ENCODE data around the gene TMEM184C.

DNA sequence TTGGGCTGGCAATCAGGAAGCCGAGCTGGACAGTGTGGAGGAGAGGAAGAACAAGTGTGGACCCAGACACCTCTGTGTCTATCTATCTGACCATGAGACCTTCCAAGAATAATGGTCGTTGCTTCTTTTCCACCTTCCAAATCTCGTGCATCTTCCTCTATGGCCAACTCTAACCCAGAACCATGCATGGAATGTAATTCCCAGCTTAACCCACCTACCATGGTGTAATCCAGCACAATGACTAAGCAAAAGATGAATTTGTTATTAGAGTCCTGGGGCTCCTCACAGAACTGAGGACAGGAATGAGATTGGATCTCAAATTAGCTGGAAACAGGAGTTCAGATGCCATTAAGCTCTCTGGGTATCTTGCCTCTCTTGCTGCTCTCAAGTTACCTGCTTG, 17.4 kb upstream of the TMEM184C start:
- TF ChIP-seq POLR2AphosphoS5 (IDR thresholded peaks at IDR 0.05) (no peak), POLR2A (IDR thresholded peaks at IDR 0.05) (no peak)
- TF ChIP-seq, protein P1, sequence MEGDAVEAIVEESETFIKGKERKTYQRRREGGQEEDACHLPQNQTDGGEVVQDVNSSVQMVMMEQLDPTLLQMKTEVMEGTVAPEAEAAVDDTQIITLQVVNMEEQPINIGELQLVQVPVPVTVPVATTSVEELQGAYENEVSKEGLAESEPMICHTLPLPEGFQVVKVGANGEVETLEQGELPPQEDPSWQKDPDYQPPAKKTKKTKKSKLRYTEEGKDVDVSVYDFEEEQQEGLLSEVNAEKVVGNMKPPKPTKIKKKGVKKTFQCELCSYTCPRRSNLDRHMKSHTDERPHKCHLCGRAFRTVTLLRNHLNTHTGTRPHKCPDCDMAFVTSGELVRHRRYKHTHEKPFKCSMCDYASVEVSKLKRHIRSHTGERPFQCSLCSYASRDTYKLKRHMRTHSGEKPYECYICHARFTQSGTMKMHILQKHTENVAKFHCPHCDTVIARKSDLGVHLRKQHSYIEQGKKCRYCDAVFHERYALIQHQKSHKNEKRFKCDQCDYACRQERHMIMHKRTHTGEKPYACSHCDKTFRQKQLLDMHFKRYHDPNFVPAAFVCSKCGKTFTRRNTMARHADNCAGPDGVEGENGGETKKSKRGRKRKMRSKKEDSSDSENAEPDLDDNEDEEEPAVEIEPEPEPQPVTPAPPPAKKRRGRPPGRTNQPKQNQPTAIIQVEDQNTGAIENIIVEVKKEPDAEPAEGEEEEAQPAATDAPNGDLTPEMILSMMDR (IDR thresholded peaks at IDR 0.05), result no peak

Measured in breast epithelium (tissue), 3 donors.